ENCODE results near the gene MARCHF3. TPM values are rescaled to one million over a fixed set of nuclear protein-coding genes. Genes with fewer than 3 reads are reported as not detected.

The MARCHF3 gene
- total and polyA plus RNA-seq, 10 of the 15 experiments (the other 5 are each of a cell fraction or from before 2014, with no cell fraction given), result 3.6 to 24.1 (median 11.3) TPM

DNA sequence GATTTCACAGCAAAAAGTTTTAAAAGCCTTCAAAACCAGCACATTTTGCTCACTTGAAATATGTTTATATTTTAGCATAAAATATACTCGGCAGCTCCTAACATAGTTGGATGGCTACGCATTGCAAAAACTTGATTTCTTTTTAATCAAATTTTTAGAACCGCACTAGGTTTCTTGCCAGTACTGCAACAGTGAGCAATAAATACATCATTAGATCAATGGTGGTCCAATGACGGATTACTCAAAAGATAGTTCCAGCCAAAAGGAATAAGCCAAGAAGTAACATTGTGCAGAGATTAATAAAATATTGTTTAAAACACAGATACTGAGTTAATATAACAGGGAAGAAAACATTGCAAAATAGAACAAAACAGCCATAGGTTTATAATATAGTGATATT lies 5.5 kb downstream of the MARCHF3 start:
- ATAC-seq (no peak), DNase-seq (ENCODE audit: low read depth, low spot score) (no peak), FAIRE-seq (no peak)
- TF ChIP-seq CHD4 (IDR thresholded peaks at IDR 0.05) (no peak), SUPT20H (IDR thresholded peaks at IDR 0.05; ENCODE audit: borderline replicate concordance, control insufficient read depth, low read depth, low read length) (no peak), TAF1 (IDR thresholded peaks at IDR 0.05; ENCODE audit: borderline replicate concordance, low read depth, low read length) (no peak), ZNF274 (IDR thresholded peaks at IDR 0.05; ENCODE audit: insufficient read depth, insufficient read length) (no peak), ZBED1 (IDR thresholded peaks at IDR 0.05; ENCODE audit: borderline replicate concordance) (no peak), POLR2AphosphoS5 (IDR thresholded peaks at IDR 0.05; ENCODE audit: low read length) (no peak), NR2C2 (IDR thresholded peaks at IDR 0.05; ENCODE audit: borderline replicate concordance, control insufficient read depth, insufficient read length, low read depth) (no peak), HDGF (IDR thresholded peaks at IDR 0.05) (no peak), ZNF384 (IDR thresholded peaks at IDR 0.05; ENCODE audit: borderline replicate concordance, low read depth, low read length) (no peak), EP300 (IDR thresholded peaks at IDR 0.05; ENCODE audit: borderline replicate concordance in 1 of 2, control insufficient read depth in 1 of 2, low read depth in 2 of 2, low read length in 2 of 2) (no peak)
- TF ChIP-seq, protein P1, sequence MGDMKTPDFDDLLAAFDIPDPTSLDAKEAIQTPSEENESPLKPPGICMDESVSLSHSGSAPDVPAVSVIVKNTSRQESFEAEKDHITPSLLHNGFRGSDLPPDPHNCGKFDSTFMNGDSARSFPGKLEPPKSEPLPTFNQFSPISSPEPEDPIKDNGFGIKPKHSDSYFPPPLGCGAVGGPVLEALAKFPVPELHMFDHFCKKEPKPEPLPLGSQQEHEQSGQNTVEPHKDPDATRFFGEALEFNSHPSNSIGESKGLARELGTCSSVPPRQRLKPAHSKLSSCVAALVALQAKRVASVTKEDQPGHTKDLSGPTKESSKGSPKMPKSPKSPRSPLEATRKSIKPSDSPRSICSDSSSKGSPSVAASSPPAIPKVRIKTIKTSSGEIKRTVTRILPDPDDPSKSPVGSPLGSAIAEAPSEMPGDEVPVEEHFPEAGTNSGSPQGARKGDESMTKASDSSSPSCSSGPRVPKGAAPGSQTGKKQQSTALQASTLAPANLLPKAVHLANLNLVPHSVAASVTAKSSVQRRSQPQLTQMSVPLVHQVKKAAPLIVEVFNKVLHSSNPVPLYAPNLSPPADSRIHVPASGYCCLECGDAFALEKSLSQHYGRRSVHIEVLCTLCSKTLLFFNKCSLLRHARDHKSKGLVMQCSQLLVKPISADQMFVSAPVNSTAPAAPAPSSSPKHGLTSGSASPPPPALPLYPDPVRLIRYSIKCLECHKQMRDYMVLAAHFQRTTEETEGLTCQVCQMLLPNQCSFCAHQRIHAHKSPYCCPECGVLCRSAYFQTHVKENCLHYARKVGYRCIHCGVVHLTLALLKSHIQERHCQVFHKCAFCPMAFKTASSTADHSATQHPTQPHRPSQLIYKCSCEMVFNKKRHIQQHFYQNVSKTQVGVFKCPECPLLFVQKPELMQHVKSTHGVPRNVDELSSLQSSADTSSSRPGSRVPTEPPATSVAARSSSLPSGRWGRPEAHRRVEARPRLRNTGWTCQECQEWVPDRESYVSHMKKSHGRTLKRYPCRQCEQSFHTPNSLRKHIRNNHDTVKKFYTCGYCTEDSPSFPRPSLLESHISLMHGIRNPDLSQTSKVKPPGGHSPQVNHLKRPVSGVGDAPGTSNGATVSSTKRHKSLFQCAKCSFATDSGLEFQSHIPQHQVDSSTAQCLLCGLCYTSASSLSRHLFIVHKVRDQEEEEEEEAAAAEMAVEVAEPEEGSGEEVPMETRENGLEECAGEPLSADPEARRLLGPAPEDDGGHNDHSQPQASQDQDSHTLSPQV (IDR thresholded peaks at IDR 0.05), result no peak
- TF ChIP-seq, protein P2, sequence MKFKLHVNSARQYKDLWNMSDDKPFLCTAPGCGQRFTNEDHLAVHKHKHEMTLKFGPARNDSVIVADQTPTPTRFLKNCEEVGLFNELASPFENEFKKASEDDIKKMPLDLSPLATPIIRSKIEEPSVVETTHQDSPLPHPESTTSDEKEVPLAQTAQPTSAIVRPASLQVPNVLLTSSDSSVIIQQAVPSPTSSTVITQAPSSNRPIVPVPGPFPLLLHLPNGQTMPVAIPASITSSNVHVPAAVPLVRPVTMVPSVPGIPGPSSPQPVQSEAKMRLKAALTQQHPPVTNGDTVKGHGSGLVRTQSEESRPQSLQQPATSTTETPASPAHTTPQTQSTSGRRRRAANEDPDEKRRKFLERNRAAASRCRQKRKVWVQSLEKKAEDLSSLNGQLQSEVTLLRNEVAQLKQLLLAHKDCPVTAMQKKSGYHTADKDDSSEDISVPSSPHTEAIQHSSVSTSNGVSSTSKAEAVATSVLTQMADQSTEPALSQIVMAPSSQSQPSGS (IDR thresholded peaks at IDR 0.05; ENCODE audit: low read length), result no peak
- 67% methylated on average over 4 of the region's 4 CpGs for WGBS (ENCODE audit: insufficient coverage, insufficient replicate concordance, low lambda C conversion rate, missing lambda C conversion rate)
- in situ Hi-C loops (cut with MboI) (no loop called here), intact Hi-C loops (cut with micrococcal nuclease; ENCODE audit: unreplicated experiment) (loop anchor here (10.0 kb wide), 1 partner anchor 180 kb away; no protein-coding TSS in a partner anchor)
- Histone ChIP-seq H2AFZ (ENCODE audit: control insufficient read depth, low read depth, low read length) (no peak overlapping the region), H3K79me2 (ENCODE audit: control insufficient read depth, insufficient read depth, low read length) (peaks cover under 1% of the 10 kb centered on the region), H3K4me2 (ENCODE audit: control insufficient read depth, insufficient read depth) (no peak overlapping the region), H3K9me3 (replicated peaks; ENCODE audit: control insufficient read depth, insufficient read depth, low read length) (no peaks in the 10 kb centered on the region), H3K27me3 (replicated peaks in 1 of 2; ENCODE audit: control insufficient read depth in 2 of 2, insufficient read depth in 2 of 2, low read length in 1 of 2) (no peaks in the 10 kb centered on the region), H3K4me1 (ENCODE audit: control insufficient read depth, insufficient read depth, low read length) (no peaks in the 10 kb centered on the region), H3K36me3 (ENCODE audit: control insufficient read depth in 2 of 2, insufficient read depth in 2 of 2, low read length in 1 of 2) (no peaks in the 10 kb centered on the region), H3K4me3 (no peak overlapping the region), H3K27ac (ENCODE audit: control insufficient read depth, insufficient read depth) (no peak overlapping the region), H4K20me1 (ENCODE audit: control insufficient read depth, insufficient read depth) (no peaks in the 10 kb centered on the region), H3K9ac (ENCODE audit: control insufficient read depth, insufficient read depth, low read length) (no peak overlapping the region)
- ChIA-PET SMC1A (ENCODE audit: uncharacterized antibody, unreplicated experiment) (interaction anchor here (1.0 to 8.0 kb wide), 16 partner anchors 10 to 194 kb away, joined by 3 to 156 read pairs (median 5); no protein-coding TSS in a partner anchor), RAD21 (ENCODE audit: unreplicated experiment) (interaction anchor here (0.9 to 6.8 kb wide), 16 partner anchors 7 to 247 kb away, joined by 3 to 107 read pairs (median 4); partner anchors contain the start of gene C5orf63), POLR2A (interaction anchor here (0.5 to 7.5 kb wide), 7 partner anchors 12 to 249 kb away, joined by 3 to 114 read pairs (median 3); no protein-coding TSS in a partner anchor), CTCF (interaction anchor here (0.9 to 5.0 kb wide), 3 partner anchors 10 to 20 kb away, joined by 3 to 32 read pairs (median 25); no protein-coding TSS in a partner anchor)
- no TSS peak for BruUV-seq (replicated peaks)

Data from GM12878 (cell line).